Brain microvascular endothelial cell (primary cell): ENCODE results near the gene PTMA.
A peak's percentile ranks its signal among the peaks of the same experiment; 100 is the strongest.
"Not testable (repeated sequence)": the region's sequence is repeated elsewhere in the genome, so short reads cannot be mapped to it uniquely, and the experiment has no call there.

Experiments used
- DNase-seq: peaks from one replicate; pipeline ENCODE4 v3.0.0-alpha.2; 2020
- H3K27ac ChIP-seq: fragments of 250-450 bp; sonication (Bioruptor Pico); 2 replicates; pipeline ENCODE4 v1.5.1; 2020; ENCODE audit warnings: mild to moderate bottlenecking, moderate library complexity
- H3K27me3 ChIP-seq: fragments of 250-450 bp; sonication (Bioruptor Pico); replicated peaks from 2 replicates; pipeline ENCODE4 v1.5.1; 2020; ENCODE audit warnings: mild to moderate bottlenecking
- H3K36me3 ChIP-seq: fragments of 250-450 bp; sonication (Bioruptor Pico); replicated peaks from 2 replicates; pipeline ENCODE4 v1.5.1; 2020; ENCODE audit warnings: mild to moderate bottlenecking
- H3K4me3 ChIP-seq: 2 replicates; pipeline ENCODE4 v1.5.1; 2011; ENCODE audit warnings: low read depth, mild to moderate bottlenecking, control low read depth, low read length, moderate library complexity
- CTCF ChIP-seq: IDR thresholded peaks from 2 replicates; pipeline ENCODE4 v1.5.1; 2011; ENCODE audit warnings: low read depth, mild to moderate bottlenecking, moderate library complexity, low read length, control low read depth, inconsistent platforms; ENCODE audit errors: missing control alignments
- in situ Hi-C: cut with HindIII; loops from 2 replicates; pipeline ENCODE4 v1.10.0; 2017; ENCODE audit warnings: low sequenced_read_pairs, low pct_ligation_motif_present

The PTMA gene, protein sequence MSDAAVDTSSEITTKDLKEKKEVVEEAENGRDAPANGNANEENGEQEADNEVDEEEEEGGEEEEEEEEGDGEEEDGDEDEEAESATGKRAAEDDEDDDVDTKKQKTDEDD

DNA sequence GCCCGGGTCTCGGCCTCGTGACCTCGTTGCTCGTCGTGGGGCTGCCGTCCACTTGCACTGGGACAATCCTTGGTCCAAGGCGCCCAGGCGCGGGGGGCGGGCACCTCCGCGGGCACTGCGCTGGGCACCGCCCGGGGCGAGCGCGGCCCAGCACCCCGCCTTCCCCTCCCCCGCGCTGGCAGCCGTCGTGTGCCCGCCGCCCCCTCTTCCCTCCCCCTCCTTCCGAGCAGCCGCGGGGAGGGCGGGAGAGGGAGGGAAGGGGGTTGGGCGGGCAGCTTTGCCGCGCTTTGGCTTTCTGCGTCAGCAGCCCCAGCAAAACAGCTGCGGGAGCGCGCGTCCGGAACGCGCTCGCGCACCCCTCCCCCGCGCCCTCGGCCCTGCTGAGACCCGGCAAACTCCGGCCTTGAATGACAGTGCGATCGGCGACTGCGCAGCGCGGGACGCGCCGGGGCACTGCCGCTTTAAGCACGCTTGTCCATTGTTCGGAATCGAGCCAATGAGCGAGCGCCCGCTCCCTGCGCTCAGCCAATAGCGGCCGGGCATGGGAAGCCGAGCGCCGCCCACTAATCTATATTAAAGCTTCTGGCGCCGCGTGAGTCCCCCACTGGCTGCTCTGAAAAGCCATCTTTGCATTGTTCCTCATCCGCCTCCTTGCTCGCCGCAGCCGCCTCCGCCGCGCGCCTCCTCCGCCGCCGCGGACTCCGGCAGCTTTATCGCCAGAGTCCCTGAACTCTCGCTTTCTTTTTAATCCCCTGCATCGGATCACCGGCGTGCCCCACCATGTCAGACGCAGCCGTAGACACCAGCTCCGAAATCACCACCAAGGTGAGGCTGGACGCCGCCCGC is at the start of gene PTMA:
Gene PTMA, plus strand, starts transcription at position 599 of the 846 bp plus-strand sequence. Its CDS starts 182 bp downstream, at position 781.
- peaks cover 13% of the 10 kb centered on the region for H3K36me3 ChIP-seq
- H3K4me3 ChIP-seq = peak within 1 kb of the TSS; percentile 80
- H3K27me3 ChIP-seq = no peaks in the 10 kb centered on the region
- DNase-seq = peak; percentile 99
- TF ChIP-seq CTCF = no peak
- H3K27ac ChIP-seq = peak within 1 kb of the TSS; percentile 98
- in situ Hi-C loops = no loop called here

- H3K36me3 ChIP-seq, H3K27me3 ChIP-seq, H3K4me3 ChIP-seq, in situ Hi-C loops, DNase-seq, H3K27ac ChIP-seq: not testable (repeated sequence)
Measured at GRCh38 chr2:231660073-231660472, 48.3 kb upstream of the PTMA start.

DNA sequence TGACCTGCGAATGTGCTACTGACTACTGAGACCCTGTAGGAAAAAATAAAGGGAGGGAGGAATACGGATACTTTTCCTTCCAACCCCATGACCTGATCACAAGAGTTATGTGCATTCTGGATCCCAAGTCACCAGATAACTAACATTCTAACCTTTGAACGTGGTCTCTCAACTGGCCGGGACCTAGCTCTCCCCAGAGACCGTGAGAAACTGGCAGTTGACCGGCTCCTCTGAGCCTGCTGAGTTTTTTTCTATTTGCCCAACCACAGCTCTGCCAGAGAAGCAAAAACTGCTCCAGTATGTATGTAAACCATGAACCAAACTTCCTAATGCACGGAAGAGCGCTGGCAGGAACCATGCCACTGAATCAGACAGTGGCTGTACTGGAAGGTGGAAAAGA is 47.5 kb upstream of the PTMA start:
- H3K36me3 ChIP-seq = no peaks in the 10 kb centered on the region
- DNase-seq = no peak
- H3K27me3 ChIP-seq = no peaks in the 10 kb centered on the region
- TF ChIP-seq CTCF = no peak
- H3K4me3 ChIP-seq = no peak overlapping the region
- in situ Hi-C loops = no loop called here
- H3K27ac ChIP-seq = no peak overlapping the region

DNA sequence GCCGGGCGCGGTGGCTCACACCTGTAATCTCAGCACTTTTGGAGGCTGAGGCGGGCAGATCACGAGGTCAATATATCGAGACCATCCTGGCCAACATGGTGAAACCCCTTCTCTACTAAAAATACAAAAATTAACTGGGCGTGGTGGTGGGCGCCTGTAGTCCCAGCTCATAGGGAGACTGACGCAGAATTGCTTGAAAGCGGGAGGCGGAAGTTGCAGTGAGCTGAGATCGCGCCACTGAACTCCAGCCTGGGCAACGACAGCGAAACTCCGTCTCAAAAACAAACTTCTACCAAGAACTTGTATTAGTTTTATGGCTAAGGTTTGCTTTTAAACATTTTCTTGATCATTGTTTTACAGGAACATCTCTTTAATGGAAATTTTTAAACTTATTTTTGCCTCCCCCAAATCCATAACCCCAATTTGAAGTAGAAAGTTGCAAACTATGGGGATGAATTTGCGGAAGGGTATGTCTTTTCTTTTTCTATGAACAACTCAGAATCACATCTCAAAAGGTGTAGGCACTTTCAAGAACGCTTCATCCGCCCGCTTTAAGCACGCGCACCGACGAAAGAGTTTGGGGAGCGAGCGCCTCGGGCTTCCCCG is 46.8 kb upstream of the PTMA start:
- in situ Hi-C loops = no loop called here
- no peaks in the 10 kb centered on the region for H3K27me3 ChIP-seq
- H3K27ac ChIP-seq = peak overlapping the region; percentile 69
- no peak for TF ChIP-seq CTCF
- DNase-seq = no peak
- H3K4me3 ChIP-seq = peak overlapping the region; percentile 30
- no peaks in the 10 kb centered on the region for H3K36me3 ChIP-seq

DNA sequence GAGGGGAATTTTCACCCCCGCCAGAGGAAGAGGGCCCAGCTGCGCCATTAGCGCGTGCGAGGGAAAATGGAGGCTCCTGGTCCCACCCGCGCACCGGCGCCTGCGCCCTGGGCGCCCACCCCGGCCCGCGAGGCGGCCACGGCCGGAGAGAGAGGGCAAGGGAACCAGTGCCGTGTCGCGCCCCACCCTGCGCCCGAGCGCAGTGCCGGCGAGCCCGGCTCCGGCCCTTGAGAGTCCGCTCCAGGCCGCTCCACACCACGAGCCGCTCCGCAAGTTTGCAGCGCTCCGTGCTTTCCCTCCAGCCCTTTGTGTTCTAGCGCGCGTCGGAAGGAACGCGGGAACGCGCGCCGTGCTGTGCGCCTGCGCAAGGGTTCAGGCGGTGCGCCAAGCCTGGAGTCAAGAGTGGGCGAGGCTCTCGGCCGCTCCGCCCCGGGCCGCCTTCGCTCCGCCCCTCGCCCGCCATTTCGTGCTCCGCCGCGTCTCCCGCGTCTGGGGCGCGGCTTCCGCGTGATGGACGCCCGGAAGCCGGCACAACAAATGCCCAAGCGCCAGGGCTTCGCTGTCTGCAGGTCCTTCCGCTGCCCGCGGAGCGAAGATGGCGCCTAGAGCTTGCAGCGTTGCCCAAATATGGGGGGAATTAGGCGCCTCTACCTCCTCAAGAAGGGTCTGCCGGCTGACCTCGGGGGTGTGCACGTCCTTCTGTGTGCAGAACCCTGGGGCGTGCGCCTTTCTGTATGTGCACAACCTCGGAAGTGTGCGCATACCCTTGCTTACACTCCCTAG is 46.1 kb upstream of the PTMA start:
- H3K27ac ChIP-seq = peak overlapping the region; percentile 69
- no peaks in the 10 kb centered on the region for H3K36me3 ChIP-seq
- DNase-seq = peak; percentile 89
- no peaks in the 10 kb centered on the region for H3K27me3 ChIP-seq
- TF ChIP-seq CTCF = no peak
- H3K4me3 ChIP-seq = peak overlapping the region; percentile 33
- in situ Hi-C loops = no loop called here
